A549 (cell line): ENCODE results near the gene KCNN1.

Source experiments
- CTCF ChIP-seq: fragments of >200 bp; sonication (Bioruptor Twin); formaldehyde crosslinking; IDR thresholded peaks from 3 replicates; pipeline ENCODE4 v1.5.1; 2016
- POLR2A ChIP-seq: IDR thresholded peaks from 2 replicates; pipeline ENCODE4 v1.6.1; 2012; ENCODE audit warnings: mild to moderate bottlenecking, low read length
- RAD21 ChIP-seq, 2 experiments: fragments of >200 bp in 1 of 2; sonication (Bioruptor Twin) in 1 of 2; formaldehyde crosslinking in 1 of 2; IDR thresholded peaks in 1 of 2; conservative IDR thresholded peaks in 1 of 2; 2 replicates in 1 of 2; 3 replicates in 1 of 2; pipeline ENCODE4 v1.6.1; 2012 to 2018; ENCODE audit warnings: inconsistent platforms in 1 of 2

- TF ChIP-seq CTCF (no peak), POLR2A (no peak), RAD21 (conservative IDR thresholded peaks at IDR 0.05 in 1 of 2, IDR thresholded peaks at IDR 0.05 in 1 of 2) (no peak)
Measured at GRCh38 chr19:17967257-17968051, 547 bp downstream of the KCNN1 start.
